ENCODE data around the gene ODC1.
A peak's percentile ranks its signal among the peaks of the same experiment; 100 is the strongest.

The ODC1 gene

DNA sequence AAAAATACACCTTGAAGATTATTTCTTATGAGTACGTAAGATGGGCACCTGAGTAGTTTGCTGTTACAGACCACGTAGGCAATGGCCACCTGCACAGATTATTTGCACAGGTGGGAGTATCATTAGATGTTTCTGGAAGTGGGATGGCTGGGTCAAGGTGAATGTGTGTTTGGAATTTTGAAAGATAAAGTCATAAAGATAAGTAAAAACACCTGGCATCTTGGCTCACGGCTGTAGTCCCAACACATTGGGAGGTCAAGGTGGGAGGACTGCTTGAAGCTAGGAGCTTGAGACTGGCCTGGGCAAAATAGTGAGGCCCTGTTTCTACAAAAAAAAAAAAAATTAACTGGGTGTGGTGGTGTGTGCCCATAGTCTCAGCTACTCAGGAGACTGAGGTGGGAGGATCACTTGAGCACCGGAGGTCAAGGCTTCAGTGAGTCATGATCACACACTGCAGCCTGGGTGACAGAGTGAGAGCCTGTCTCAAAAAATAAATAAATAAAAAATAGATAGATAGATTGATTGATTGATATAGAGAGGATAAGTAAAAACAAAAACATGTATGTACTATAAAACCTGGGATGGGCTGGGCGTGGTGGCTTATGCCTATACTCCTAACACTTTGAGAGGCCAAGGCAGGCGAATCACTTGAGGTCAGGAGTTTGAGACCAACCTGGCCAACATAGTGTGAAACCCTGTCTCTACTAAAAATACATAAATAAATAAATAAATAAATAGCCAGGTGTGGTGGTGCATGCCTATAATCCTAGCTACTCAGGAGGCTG is 30.4 kb downstream of the ODC1 start:
- no peak for DNase-seq (ENCODE audit: low read depth in 4 of 4, low spot score in 1 of 4)

GRCh38 chr2:10415640-10416039 is 32.5 kb downstream of the ODC1 start:
- DNase-seq (ENCODE audit: low read depth in 4 of 4, low spot score in 1 of 4), result no peak

GRCh38 chr2:10415048-10415447 is 33.1 kb downstream of the ODC1 start:
- no peak for DNase-seq (ENCODE audit: low read depth in 4 of 4, low spot score in 1 of 4)

- DNase-seq (ENCODE audit: low read depth in 4 of 4, low spot score in 1 of 4), result no peak
Measured at GRCh38 chr2:10414591-10414990, 33.5 kb downstream of the ODC1 start.

DNA sequence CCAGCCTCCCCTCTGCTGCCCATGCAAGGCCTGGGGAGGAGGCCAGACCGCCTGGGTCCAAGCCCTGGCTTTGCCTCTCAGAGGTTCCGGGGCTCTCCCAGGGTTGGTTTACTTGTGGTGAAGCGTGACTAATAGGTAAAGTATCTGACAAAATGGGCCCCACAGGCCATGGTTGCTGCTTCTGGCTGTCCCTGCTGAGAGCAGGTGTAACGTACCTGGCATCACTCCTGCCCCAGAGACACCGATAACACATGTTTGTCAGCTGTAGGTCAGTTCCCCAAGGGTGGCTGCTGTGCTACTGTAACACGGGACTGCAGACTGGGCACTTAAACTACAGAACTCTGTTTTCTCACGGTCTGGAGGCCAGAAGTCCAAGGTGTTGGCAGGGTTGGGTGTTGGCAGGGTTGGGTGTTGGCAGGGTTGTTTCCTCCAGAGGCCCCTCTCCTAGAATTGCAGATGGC is 34.1 kb downstream of the ODC1 start:
- no peak for DNase-seq (ENCODE audit: low read depth in 4 of 4, low spot score in 1 of 4)

DNA sequence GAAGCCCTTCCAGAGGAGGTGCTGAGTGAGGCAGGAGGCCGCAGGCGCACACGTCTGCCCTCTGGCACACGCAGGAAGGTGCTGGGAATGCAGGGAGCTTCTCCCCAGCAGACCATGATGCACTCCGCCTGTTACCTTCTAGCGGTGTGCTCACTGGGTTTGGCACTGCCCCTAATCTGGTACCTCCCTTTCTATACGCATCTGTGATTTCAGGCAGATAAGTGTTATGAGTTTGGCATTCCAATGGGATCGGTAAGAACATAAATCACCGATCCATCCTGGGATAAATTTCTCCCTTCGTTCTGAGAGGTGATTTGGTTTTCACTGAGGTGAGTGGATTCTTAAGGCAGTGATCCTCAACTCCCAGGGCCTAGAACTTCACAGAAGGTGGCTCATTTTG is 34.6 kb downstream of the ODC1 start:
- DNase-seq (ENCODE audit: low read depth in 4 of 4, low spot score in 1 of 4), result no peak

DNA sequence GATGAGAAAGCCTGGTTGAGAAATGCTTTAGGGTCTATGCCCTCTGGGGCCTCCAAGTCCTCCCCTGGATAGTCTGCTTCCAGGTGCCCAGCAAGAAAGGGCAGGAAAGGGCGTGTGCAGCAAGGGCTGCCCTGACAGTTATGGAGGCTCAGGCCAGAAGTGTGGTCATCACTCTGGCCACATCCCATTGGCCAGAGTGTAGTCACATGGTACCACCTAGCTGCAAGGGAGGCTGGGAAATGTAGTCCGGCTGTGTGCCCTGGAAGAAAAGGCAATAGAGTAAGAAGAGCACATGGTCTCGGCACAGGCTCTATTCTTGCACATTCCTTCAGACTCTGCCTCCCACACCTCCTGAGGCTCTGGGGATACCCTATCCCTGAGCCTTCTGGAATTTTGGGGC is 35.7 kb downstream of the ODC1 start:
- DNase-seq (ENCODE audit: low read depth in 4 of 4, low spot score in 1 of 4), result peak in 1 of 4 experiments; percentile 21

GRCh38 chr2:10411557-10411956 is 36.6 kb downstream of the ODC1 start:
- no peak for DNase-seq (ENCODE audit: low read depth in 4 of 4, low spot score in 1 of 4)

- no peak for DNase-seq (ENCODE audit: low read depth in 4 of 4, low spot score in 1 of 4)
Measured at GRCh38 chr2:10410823-10411437, 37.2 kb downstream of the ODC1 start.

DNA sequence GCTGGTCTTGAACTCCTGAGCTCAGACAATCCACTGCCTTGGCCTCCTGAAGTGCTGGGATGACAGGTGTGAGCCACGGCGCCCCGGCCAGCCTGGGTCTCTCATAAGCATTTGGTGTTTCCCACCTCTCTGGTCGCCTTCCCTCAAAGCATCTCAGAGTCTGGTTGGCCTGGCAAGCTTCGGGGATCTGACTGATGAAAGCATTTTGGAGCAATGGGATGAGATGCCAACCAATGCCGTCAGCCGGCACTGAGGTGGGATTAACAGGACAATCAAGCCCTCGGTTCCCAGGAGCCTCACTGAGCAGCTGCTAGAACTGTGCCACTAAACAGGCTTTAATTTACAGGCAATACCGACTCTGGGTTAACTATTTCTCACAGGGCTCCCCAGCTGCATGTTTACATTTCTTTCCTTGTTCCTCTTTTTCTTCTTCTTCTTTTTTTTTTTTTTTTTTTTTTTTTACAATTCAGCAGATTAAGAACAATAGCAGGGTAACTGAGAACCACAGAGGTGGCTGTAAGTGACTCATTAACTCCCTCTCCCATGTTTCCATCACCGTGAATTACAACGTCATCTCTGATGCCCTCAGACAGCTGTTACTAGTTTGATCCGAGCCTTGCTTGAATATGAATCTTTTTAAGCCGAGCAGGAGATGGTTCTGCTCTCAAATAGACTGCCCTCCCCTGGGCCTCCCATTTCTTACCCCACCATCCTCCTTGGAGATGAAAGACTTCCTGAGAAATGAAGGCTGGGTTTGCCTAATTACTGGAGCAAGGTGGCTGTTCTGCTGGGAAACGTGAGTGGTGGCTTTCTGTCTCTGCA is 37.9 kb downstream of the ODC1 start:
- no peak for DNase-seq (ENCODE audit: low read depth in 4 of 4, low spot score in 1 of 4)

DNA sequence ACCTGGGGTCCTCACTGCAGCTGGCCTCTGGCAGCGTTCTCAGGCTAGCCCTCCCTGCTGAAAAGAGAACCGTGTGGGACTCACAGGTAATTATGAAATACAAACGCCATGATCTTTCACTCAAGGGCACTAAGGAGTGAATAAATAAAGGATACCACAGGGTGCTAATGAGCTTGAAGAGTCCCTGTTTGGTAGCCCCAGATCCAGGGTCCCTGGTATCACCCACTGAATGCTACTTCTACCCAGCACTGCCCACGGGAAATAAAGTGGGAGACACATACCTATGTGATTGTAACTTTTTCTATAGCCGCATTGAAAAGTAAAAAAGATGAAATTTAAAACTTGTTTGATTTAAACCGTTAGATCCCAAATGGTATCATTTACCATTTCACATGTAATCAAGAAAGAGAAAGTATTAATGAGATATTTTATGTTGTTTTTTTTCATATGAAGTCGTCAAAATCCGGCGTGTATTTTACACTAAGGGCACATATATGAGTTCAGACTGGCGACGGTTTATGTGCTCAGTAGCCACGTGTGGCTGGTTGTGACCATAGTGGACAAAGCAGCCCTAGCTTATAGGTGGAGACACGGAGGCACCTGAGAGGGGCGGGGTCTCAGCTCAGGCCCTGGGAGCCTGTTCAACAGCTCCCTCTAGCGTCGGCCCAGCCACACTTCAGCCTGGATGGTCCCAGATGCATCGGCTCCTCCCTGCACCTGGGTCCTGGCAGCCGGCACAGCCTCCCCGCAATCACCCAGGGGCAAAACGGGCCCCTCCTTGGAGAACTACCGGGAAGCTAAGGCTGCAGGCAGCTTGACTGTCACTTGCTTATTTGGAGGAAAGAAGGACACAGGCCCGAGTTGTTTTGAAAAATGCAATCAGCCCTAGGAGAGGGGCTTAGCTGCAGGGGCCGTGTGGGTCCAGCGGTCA is 39.2 kb downstream of the ODC1 start:
- peak; percentile 64 to 76 (median 72) for DNase-seq (ENCODE audit: low read depth in 4 of 4, low spot score in 1 of 4)

DNA sequence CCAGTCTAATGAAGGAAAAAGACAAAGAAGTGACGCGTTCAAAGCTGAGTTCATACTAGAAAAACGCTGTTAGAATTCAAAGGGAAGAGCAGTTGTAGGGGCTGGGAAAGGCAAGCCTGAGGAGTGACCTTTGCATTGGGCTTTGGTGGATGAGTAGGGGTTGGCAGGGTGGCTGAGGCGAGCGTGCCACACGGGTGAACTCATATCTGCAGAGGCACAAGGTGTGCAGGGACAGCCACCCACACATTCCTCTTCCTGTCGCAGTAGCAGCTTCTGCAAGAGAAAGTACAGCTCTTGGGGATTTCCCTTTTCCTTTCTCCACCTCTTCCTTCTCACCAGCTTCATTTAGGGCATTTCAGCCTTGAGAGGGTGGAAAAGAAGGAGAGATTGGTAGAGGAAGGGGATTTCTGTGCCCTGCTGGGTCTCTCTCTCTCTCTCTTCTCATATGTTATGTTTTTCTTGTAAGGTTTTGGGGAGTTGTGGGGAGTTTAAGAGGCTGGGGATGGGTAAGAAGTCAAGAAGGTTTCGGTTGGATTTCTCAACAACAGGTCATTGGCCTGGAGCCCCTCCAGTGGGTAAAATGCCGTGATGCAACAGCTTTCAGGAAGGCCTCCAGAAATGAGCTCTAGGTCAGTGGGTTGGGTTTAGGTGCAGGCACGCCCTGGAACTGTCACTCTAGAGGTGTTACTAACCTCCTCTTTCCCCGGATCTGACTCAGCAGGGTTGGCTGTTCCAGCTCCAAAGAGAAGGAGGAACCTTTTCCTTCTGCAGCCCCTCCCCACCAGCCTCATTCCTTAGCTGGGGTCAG is 40.1 kb downstream of the ODC1 start:
- peak; percentile 23 to 63 (median 34) for DNase-seq (ENCODE audit: low read depth in 4 of 4, low spot score in 1 of 4)

- no peak for DNase-seq (ENCODE audit: low read depth in 4 of 4, low spot score in 1 of 4)
Measured at GRCh38 chr2:10407432-10407831, 40.7 kb downstream of the ODC1 start.

- no peak for DNase-seq (ENCODE audit: low read depth in 4 of 4, low spot score in 1 of 4)
Measured at GRCh38 chr2:10406491-10407188, 41.5 kb downstream of the ODC1 start.

DNA sequence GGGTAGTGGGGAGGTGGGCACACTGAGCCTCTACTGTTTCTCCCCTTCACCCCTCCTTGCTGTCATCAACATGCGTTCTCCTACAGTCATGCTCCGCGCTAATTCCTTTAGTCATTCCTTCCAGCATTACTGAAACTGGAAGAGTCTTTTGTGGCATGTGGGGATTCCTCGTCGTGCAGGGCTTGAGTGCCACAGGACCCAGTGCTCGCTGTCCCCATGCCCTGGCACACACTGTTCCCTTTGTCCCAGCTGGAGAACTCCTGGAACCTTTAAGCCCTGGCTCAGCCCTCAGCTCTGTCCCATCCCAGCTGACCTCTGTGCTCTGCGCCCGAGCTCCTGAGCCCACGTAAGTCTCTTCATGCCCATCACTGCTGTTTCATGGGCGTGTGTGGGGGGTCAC is 42.1 kb downstream of the ODC1 start:
- DNase-seq (ENCODE audit: low read depth in 4 of 4, low spot score in 1 of 4), result no peak

DNA sequence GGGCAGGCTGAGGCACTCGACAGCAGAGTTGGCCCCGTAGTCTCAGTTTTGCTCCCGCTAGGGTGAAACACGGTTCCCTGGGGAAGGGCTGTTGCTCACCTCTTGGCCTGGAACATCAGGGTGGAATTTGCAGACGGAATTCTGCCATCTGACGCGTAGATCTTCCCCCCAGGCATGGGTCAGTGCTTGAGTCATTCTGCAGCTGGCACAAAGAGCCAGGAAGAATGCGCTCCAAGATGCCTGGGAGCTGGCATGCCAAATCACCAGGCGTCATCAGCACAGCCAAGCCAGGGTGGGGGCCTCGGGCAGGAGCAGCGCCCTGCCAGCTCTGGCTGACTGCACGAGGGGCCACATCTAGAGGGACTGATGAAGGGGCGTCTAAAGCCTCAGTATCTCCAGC is 42.7 kb downstream of the ODC1 start:
- DNase-seq (ENCODE audit: low read depth in 4 of 4, low spot score in 1 of 4), result no peak

- DNase-seq (ENCODE audit: low read depth in 4 of 4, low spot score in 1 of 4), result no peak
Measured at GRCh38 chr2:10404324-10405143, 43.6 kb downstream of the ODC1 start.

GRCh38 chr2:10402653-10403215 is 45.4 kb downstream of the ODC1 start:
- no peak for DNase-seq (ENCODE audit: low read depth in 4 of 4, low spot score in 1 of 4)

Data from stimulated activated CD4-positive, alpha-beta T cell treated with anti-CD3 and anti-CD28 coated beads, Interleukin-1b, Interleukin-23, amount 100 ng/mL, for 24 hours (primary cell).